Measurements from ENCODE around the gene MED15.

The MED15 gene

DNA sequence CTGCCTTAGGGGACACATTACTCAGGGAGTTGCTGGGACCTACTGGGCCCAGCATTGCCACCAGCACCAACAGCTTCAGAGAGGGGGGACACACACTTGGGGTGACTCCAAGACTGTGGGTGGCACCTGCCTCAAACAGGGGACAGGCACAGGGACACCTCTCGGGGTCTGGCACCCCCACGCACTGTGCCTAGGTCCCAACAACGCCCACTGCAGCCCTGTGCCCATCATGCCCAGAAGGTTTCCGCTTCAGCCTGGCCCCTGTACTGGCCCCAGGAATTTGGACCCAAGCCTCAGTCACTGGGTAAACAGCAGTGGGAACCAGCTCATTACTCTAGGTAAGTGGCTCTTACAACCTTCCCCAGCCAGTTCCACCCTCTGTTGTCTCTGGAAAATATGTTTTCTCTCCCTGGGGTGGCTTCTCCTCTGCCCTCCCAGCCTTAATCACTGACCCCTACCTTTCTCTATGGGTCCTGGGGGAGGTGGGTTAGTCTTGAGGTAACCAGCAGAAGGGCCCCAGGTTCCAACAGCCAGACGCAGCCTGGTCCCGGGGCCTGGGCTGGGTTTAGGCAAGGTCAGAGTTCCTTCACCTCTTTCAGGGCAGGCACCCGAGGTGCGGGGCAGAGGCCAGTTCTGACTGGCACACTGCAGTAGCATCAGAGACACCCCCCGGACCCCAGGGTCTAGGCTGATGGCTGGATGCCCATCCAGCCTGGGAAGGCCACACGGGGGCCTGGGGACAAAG is 123.6 kb downstream of the MED15 start:
- DNase-seq, result no peak

DNA sequence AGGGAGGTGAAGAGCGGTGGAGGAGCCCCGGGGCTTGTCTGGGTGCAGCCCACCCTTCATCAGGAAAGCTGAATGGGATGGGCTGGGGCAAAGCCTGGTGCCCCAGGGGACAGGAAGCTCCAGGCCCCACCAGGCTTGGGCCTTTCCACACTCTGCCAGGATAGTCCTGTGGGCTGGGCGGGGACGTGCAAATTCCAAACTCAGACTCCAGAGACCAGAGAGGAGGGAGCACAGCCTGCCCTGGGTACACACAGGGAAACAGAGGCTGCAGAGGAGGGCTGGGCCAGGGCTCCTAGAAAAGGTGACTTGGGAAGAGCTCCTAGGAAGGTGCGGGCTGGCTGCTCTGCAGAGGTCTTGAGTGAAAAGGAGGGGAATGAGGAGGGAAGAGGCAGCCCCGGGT is 124.7 kb downstream of the MED15 start:
- no peak for DNase-seq

DNA sequence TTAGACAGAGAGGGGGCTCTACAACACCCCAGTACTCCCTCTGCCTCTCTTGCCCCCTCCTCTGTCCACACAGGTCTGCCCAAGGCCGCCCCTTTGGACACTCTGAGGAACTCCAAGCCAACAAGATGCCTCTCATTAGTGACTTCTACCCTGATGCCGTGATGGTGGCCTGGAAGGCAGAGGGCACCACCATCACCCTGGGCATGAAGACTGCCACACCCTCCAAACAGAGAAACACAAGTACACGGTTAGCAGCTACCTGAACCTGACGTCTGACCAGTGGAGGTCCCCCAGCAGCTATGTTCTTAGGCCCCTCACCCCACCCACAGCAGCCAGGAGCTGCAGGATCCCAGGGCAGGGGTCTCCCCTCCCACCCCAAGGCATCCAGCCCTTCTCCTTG is 125.1 kb downstream of the MED15 start:
- DNase-seq, result no peak

DNA sequence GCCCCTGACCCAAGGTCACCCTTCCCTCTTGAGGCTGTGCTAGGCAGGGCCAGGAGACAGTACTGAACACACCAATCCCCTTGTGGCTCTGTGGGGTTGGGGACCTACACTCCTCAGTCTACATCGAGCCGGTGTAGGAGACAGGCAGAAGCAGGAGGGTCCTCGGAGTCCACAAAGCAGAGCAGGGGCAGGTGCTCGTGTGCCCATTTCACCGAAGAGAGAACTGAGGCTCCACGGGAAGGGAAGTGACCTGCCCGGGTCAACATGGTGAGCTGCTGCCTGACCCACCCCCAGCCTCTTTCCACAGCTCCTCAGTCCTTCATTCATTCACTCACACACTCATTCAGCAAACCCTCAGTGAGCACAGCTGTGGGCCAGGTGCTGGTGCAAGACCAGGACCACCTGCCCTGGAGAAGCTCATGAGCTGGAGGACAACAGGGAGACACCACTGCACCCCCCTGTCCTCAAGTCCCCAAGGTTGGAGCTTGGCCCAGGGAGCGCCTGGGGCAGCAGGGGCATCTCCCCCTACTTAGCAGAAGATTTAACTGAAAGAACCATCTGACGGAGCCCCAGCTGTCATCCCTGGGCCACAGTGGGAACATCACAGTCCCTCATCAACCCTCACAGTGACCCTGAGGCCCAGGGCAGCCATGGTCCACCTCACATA is 127.3 kb downstream of the MED15 start:
- DNase-seq, result no peak

DNA sequence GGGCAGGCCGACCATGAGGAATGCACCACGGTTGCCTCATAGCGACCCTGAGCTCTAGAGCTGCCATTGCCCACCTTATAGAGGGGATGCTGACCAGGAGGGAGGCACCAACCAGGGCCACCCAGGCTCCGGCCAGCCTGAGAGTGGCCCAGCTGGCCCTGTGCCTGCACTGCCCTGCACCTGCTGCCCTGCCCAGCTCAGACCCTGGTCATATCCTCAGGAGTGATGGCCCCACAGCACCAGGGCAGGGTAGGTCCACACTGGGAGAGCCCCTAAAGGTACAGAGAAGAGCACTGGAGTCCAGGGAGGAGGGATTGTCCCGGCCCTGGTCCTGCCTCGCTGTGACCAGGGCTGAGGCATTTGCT is 127.8 kb downstream of the MED15 start:
- no peak for DNase-seq

DNA sequence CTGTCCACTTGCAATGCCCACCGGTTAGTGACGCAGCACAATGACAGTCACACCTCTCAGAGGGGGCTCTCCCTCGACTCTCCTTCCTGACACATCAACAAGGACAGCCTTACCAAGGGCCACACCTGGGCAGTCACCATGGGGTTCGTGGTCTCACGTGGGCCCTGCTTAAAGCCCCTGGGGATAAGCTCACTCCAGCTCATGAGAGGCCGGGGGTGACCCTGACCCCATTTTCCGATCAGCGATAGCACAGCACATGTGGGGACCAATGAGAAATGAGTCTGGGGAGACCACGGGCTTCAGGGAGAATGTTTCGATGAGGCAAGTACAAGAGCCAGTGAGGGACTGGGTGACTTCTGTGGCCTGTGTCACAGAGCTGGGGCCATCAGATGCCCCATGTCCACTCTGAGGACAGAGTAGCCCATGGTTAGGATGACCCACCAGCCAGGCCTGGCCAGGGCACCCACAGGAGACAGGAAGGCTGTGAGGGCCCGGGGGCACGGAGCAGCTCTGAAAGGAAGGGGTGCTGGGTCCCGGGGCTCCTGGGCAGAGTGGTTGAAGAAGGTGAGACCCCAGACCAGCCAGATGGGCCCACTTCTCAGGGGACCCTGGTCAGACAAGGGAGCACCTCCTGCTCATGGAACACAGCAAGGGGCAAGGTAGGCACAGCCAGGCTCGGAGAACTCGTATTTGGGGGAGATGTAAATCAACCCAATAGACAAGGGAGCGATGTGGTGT is 128.8 kb downstream of the MED15 start:
- no peak for DNase-seq

DNA sequence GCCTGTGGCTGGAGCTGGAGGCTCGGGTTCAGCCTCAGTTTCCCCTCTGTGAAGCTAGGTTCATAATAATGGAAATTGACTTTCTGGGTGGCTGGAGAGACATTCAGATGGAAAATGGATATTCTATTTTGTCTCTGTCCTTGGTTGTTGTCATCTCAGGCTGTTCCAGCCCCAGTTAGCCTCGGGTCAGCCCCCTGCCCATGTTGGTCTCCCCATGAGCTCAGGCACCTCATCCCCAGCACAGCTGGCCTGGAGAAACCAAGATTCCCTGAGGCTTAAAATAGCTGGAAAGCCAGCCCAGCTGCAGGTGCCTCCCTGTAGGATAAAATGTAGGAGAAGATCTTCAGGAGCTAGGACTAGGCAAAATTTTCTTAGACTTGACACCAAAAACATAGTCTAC is 129.5 kb downstream of the MED15 start:
- no peak for DNase-seq
